ENCODE measurements around the gene STX17.

- TF ChIP-seq POLR2A (IDR thresholded peaks at IDR 0.05) (no peak), CTCF (IDR thresholded peaks at IDR 0.05) (no peak)
Observed at GRCh38 chr9:99911600-99911999, 5.1 kb downstream of the STX17 start.

Measured in gastroesophageal sphincter (tissue), 3 donors.